ENCODE results near the gene DEGS1. TPM values are rescaled to one million over a fixed set of nuclear protein-coding genes. Genes with fewer than 3 reads are reported as not detected.
"Not testable (repeated sequence)": the region's sequence is repeated elsewhere in the genome, so short reads cannot be mapped to it uniquely, and the experiment has no call there.

DEGS1 gene
- polyA plus RNA-seq, 2 donors: 33.1 to 42.8 TPM

DNA sequence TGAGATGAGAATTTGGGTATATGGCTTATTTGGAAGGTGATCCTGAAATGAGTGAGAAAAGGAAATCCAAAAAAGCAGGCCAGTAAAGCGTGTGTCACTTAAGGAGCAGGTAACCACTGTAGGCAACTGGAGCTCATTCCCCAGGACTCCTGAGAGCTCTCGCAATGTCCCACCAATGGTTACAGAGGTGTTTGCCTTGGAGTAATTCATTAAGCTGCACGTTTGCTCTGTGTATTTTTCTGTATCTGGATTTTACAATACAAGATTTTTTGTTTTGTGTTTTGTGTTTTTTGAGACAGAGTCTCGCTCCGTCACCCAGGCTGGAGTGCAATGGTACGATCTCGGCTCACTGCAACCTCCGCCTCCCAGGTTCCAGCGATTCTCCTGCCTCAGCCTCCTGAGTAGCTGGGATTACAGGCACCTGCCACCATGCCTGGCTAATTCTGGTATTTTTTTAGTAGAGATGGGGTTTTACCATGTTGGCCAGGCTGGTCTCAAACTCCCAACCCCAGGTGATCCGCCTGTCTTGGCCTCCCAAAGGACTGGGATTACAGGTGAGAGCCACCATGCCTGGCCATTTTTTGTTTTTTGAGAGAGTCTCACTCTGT, 23.0 kb downstream of the DEGS1 start:
- H3K36me3 ChIP-seq (ENCODE audit: control insufficient read depth in 2 of 2, insufficient read depth in 2 of 2, low read length in 1 of 2); H3K4me3 ChIP-seq (ENCODE audit: low read depth in 1 of 2, low read length in 2 of 2); H3K27ac ChIP-seq (ENCODE audit: low read depth in 2 of 2, low read length in 1 of 2); H3K4me1 ChIP-seq (ENCODE audit: control insufficient read depth in 2 of 2, insufficient read depth in 2 of 2, low read length in 1 of 2); H3K27me3 ChIP-seq (ENCODE audit: control insufficient read depth in 1 of 2, insufficient read depth in 2 of 2, low read length in 2 of 2); H3K9me3 ChIP-seq (ENCODE audit: control insufficient read depth in 2 of 2, insufficient read depth in 1 of 2, low read depth in 1 of 2, low read length in 1 of 2): not testable (repeated sequence)
- 77 to 87% methylated on average over 10 of the region's 10 CpGs for WGBS, 2 donors

DNA sequence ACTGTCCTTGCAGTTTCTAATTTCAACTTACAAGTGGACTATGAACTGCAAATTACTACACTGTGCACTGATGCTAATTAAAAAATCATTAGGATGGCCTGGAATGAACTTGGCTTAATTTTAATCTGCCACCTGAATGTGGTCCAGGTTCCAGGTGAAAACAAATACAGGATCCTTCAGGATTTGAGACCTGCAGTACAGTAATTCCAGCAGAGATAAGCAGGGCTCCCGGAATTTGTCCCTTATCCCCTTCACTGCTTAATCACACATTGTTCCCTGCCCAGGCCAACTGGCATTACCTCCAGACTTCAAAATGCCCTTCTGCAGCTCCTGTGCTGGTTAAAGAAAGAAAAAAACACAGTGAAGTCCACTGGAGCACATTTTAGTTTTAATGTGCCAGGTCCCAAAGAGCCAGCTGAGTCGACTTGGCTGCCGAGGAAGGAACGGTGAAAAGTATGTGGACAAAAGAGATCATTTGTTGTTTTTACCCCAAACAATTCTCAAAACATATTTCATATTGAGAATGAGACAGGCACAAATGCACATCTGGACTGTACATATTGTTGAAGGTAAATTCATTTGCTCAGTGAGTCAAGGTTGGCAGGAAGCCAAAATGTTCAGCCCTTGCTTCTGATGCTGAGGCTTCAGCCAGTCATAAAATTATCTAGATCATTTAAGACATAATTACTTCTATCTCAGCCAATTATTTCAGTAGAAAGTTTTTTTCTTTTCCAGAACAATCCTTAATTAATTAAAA, 28.3 kb downstream of the DEGS1 start:
- Histone ChIP-seq H3K4me1 (ENCODE audit: control insufficient read depth in 2 of 2, insufficient read depth in 2 of 2, low read length in 1 of 2) (peaks cover 0 to 2% of the 10 kb centered on the region in 2 donors), H3K9me3 (ENCODE audit: control insufficient read depth in 2 of 2, insufficient read depth in 1 of 2, low read depth in 1 of 2, low read length in 1 of 2) (no peaks in the 10 kb centered on the region), H3K27me3 (ENCODE audit: control insufficient read depth in 1 of 2, insufficient read depth in 2 of 2, low read length in 2 of 2) (no peaks in the 10 kb centered on the region), H3K4me3 (ENCODE audit: low read depth in 1 of 2, low read length in 2 of 2) (no peak overlapping the region), H3K27ac (ENCODE audit: low read depth in 2 of 2, low read length in 1 of 2) (no peak overlapping the region), H3K36me3 (ENCODE audit: control insufficient read depth in 2 of 2, insufficient read depth in 2 of 2, low read length in 1 of 2) (no peaks in the 10 kb centered on the region)
- 32 to 47% methylated on average over 4 of the region's 4 CpGs for WGBS, 2 donors

DNA sequence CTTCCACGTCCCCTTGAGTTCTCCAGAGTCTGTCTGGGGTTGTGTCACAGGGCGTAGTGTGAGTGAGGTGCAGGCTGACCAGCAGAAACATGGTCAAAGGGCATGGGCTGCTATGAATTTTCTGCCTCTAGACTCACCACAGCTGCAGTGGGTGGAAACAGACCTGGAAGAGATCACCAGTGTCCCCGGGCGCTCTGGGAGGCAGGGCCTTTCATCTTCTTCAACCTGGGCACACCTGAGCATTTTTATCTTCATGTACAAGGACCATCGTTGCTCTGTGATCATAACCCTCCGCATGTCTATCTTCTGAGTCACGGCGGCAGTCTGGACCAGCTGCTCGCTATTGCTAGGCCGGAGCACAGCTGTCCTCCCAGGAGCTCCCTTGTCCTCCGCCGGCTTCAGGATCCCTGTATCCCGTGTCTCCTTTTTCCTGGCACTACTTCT, 29.6 kb downstream of the DEGS1 start:
- H3K4me3 ChIP-seq (ENCODE audit: low read depth in 1 of 2, low read length in 2 of 2): no peak overlapping the region
- H3K9me3 ChIP-seq (ENCODE audit: control insufficient read depth in 2 of 2, insufficient read depth in 1 of 2, low read depth in 1 of 2, low read length in 1 of 2): no peaks in the 10 kb centered on the region
- no peaks in the 10 kb centered on the region for H3K27me3 ChIP-seq (ENCODE audit: control insufficient read depth in 1 of 2, insufficient read depth in 2 of 2, low read length in 2 of 2)
- WGBS, 2 donors: 76 to 83% methylated on average over 13 of the region's 13 CpGs
- no peaks in the 10 kb centered on the region for H3K36me3 ChIP-seq (ENCODE audit: control insufficient read depth in 2 of 2, insufficient read depth in 2 of 2, low read length in 1 of 2)
- H3K27ac ChIP-seq (ENCODE audit: low read depth in 2 of 2, low read length in 1 of 2): no peak overlapping the region
- H3K4me1 ChIP-seq (ENCODE audit: control insufficient read depth in 2 of 2, insufficient read depth in 2 of 2, low read length in 1 of 2): peaks cover 0 to 2% of the 10 kb centered on the region in 2 donors

DNA sequence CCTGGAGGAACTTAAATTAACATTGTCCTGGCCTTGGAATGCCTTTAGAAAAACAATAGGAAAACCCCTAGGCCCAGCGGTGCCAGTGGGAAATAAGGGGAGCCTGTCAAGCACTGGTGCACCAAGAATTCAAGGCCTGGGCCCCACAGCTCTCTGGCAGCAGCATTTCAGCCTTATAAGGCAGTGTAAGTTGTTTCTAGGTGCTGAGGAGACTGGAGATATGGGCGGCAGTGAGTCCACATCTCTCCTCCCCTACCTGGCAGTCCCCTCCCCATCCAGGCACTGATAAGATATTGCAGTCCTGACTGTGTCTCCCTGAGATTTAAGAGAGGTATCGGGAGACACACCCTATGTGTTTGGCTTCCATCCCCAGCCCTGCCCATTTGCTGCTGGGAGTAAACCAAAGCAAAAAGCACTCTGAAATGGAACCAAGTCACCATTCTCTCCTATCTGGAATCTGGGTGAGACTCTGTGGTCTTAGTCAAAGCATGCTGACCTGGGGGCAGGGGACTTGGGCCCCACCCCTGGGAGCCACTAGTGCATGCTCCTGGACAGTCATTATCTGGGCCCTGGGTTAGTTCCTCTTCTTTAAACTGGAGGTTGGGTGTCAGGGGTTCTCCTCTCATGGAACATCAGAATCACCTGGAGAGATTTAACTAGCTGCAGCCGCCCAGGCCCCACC, 30.5 kb downstream of the DEGS1 start:
- no peaks in the 10 kb centered on the region for H3K9me3 ChIP-seq (ENCODE audit: control insufficient read depth in 2 of 2, insufficient read depth in 1 of 2, low read depth in 1 of 2, low read length in 1 of 2)
- 52 to 56% methylated on average over 4 of the region's 4 CpGs for WGBS, 2 donors
- H3K27me3 ChIP-seq (ENCODE audit: control insufficient read depth in 1 of 2, insufficient read depth in 2 of 2, low read length in 2 of 2): no peaks in the 10 kb centered on the region
- no peak overlapping the region for H3K4me3 ChIP-seq (ENCODE audit: low read depth in 1 of 2, low read length in 2 of 2)
- peak overlapping the region; percentile 32 to 75 for H3K27ac ChIP-seq (ENCODE audit: low read depth in 2 of 2, low read length in 1 of 2)
- H3K4me1 ChIP-seq (ENCODE audit: control insufficient read depth in 2 of 2, insufficient read depth in 2 of 2, low read length in 1 of 2): peaks cover 0 to 2% of the 10 kb centered on the region in 2 donors
- H3K36me3 ChIP-seq (ENCODE audit: control insufficient read depth in 2 of 2, insufficient read depth in 2 of 2, low read length in 1 of 2): no peaks in the 10 kb centered on the region

DNA sequence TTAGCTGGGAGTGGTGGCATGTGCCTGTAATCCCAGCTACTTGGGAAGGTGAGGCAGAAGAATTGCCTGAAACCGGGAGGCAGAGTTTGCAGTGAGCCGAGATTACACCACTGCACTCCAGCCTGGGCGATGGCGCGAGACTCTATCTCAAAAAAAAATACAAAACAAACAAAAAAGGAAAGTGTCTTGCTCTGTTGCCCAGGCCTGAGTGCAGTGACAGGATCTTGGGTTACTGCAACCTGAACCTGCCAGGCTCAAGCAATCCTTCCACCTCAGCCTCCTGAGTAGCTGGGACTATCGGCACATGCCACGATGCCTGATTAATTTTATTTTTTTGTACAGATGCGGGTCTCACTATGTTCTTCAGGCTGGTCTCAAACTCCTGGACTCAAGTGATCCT, 33.3 kb downstream of the DEGS1 start:
- H3K4me3 ChIP-seq (ENCODE audit: low read depth in 1 of 2, low read length in 2 of 2): no peak overlapping the region
- H3K27ac ChIP-seq (ENCODE audit: low read depth in 2 of 2, low read length in 1 of 2): no peak overlapping the region
- 92 to 96% methylated on average over 8 of the region's 8 CpGs for WGBS, 2 donors
- H3K36me3 ChIP-seq (ENCODE audit: control insufficient read depth in 2 of 2, insufficient read depth in 2 of 2, low read length in 1 of 2): no peaks in the 10 kb centered on the region
- no peaks in the 10 kb centered on the region for H3K9me3 ChIP-seq (ENCODE audit: control insufficient read depth in 2 of 2, insufficient read depth in 1 of 2, low read depth in 1 of 2, low read length in 1 of 2)
- no peaks in the 10 kb centered on the region for H3K27me3 ChIP-seq (ENCODE audit: control insufficient read depth in 1 of 2, insufficient read depth in 2 of 2, low read length in 2 of 2)
- H3K4me1 ChIP-seq (ENCODE audit: control insufficient read depth in 2 of 2, insufficient read depth in 2 of 2, low read length in 1 of 2): peaks cover 0 to 2% of the 10 kb centered on the region in 2 donors

GRCh38 chr1:224217655-224218623, 34.9 kb downstream of the DEGS1 start:
- no peak overlapping the region for H3K27ac ChIP-seq (ENCODE audit: low read depth in 2 of 2, low read length in 1 of 2)
- no peaks in the 10 kb centered on the region for H3K27me3 ChIP-seq (ENCODE audit: control insufficient read depth in 1 of 2, insufficient read depth in 2 of 2, low read length in 2 of 2)
- H3K9me3 ChIP-seq (ENCODE audit: control insufficient read depth in 2 of 2, insufficient read depth in 1 of 2, low read depth in 1 of 2, low read length in 1 of 2): no peaks in the 10 kb centered on the region
- no peaks in the 10 kb centered on the region for H3K36me3 ChIP-seq (ENCODE audit: control insufficient read depth in 2 of 2, insufficient read depth in 2 of 2, low read length in 1 of 2)
- WGBS, 2 donors: 76 to 80% methylated on average over 11 of the region's 11 CpGs
- peaks cover 0 to 2% of the 10 kb centered on the region in 2 donors for H3K4me1 ChIP-seq (ENCODE audit: control insufficient read depth in 2 of 2, insufficient read depth in 2 of 2, low read length in 1 of 2)
- no peak overlapping the region for H3K4me3 ChIP-seq (ENCODE audit: low read depth in 1 of 2, low read length in 2 of 2)

GRCh38 chr1:224219011-224219611, 36.1 kb downstream of the DEGS1 start:
- Histone ChIP-seq H3K27ac (ENCODE audit: low read depth in 2 of 2, low read length in 1 of 2) (no peak overlapping the region), H3K36me3 (ENCODE audit: control insufficient read depth in 2 of 2, insufficient read depth in 2 of 2, low read length in 1 of 2) (no peaks in the 10 kb centered on the region), H3K9me3 (ENCODE audit: control insufficient read depth in 2 of 2, insufficient read depth in 1 of 2, low read depth in 1 of 2, low read length in 1 of 2) (no peaks in the 10 kb centered on the region), H3K4me3 (ENCODE audit: low read depth in 1 of 2, low read length in 2 of 2) (no peak overlapping the region), H3K4me1 (ENCODE audit: control insufficient read depth in 2 of 2, insufficient read depth in 2 of 2, low read length in 1 of 2) (no peaks in the 10 kb centered on the region), H3K27me3 (ENCODE audit: control insufficient read depth in 1 of 2, insufficient read depth in 2 of 2, low read length in 2 of 2) (no peaks in the 10 kb centered on the region)
- 65 to 79% methylated on average over 5 of the region's 5 CpGs for WGBS, 2 donors

DNA sequence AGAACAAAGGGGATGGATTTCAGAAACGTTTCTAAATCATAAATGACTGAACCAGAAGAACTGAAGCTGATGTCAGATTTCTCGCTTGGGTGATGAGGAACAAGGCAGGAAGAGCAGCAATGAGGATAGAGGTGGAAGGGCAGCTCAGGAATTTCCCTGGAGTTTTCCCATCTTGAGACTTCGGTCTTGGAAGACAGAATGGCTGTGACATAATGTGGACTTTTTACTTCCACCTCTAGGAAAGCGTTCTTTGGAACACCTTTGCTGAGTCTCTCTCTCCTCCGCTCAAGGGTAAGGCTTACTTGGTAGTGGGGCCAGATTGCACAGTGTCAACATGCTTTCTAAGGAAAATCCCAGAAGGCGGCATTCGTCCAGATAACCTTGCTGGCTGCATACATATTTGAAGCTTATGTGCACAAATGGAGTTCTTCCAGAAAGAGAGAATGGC, 36.6 kb downstream of the DEGS1 start:
- Histone ChIP-seq H3K9me3 (ENCODE audit: control insufficient read depth in 2 of 2, insufficient read depth in 1 of 2, low read depth in 1 of 2, low read length in 1 of 2) (no peaks in the 10 kb centered on the region), H3K36me3 (ENCODE audit: control insufficient read depth in 2 of 2, insufficient read depth in 2 of 2, low read length in 1 of 2) (no peaks in the 10 kb centered on the region), H3K27me3 (ENCODE audit: control insufficient read depth in 1 of 2, insufficient read depth in 2 of 2, low read length in 2 of 2) (no peaks in the 10 kb centered on the region), H3K4me3 (ENCODE audit: low read depth in 1 of 2, low read length in 2 of 2) (no peak overlapping the region), H3K4me1 (ENCODE audit: control insufficient read depth in 2 of 2, insufficient read depth in 2 of 2, low read length in 1 of 2) (no peaks in the 10 kb centered on the region), H3K27ac (ENCODE audit: low read depth in 2 of 2, low read length in 1 of 2) (no peak overlapping the region)
- 53 to 54% methylated on average over 7 of the region's 7 CpGs for WGBS, 2 donors
